GM23338 (cell line): ENCODE results near the gene MRLN.

Experiments
- CREB1 ChIP-seq: fragments of 250-450 bp; sonication (Bioruptor Pico); IDR thresholded peaks from 2 replicates; pipeline ENCODE4 v1.5.0; 2020; ENCODE audit warnings: low read depth, mild to moderate bottlenecking, moderate library complexity
- EZH2 ChIP-seq: fragments of 200-600 bp; sonication (generic); IDR thresholded peaks from one replicate; pipeline ENCODE4 v1.8.0; 2017; ENCODE audit warnings: antibody characterized with exemption, mild to moderate bottlenecking, low read depth; ENCODE audit not compliant: unreplicated experiment
- EZH2phosphoT487 ChIP-seq: fragments of 200-600 bp; sonication (generic); IDR thresholded peaks from one replicate; pipeline ENCODE4 v1.8.1; 2018; ENCODE audit warnings: antibody characterized with exemption; ENCODE audit not compliant: unreplicated experiment
- JUNB ChIP-seq: IDR thresholded peaks from one replicate; pipeline ENCODE4 v1.6.1; 2016; ENCODE audit warnings: antibody characterized with exemption; ENCODE audit not compliant: unreplicated experiment
- NANOG ChIP-seq: IDR thresholded peaks from 2 replicates; pipeline ENCODE4 v1.6.1; 2016; ENCODE audit warnings: antibody characterized with exemption, borderline replicate concordance
- POLR2AphosphoS5 ChIP-seq: IDR thresholded peaks from 2 replicates; pipeline ENCODE4 v1.6.1; 2016; ENCODE audit warnings: antibody characterized with exemption, low read depth
- STAT1 ChIP-seq: IDR thresholded peaks from one replicate; pipeline ENCODE4 v1.6.1; 2016; ENCODE audit warnings: antibody characterized with exemption; ENCODE audit not compliant: unreplicated experiment
- ZNF114 ChIP-seq: fragments of 250-450 bp; sonication (Bioruptor Pico); IDR thresholded peaks from 2 replicates; pipeline ENCODE4 v1.5.0; 2020; ENCODE audit warnings: mild to moderate bottlenecking, moderate library complexity
- ZNF331 ChIP-seq: fragments of 250-450 bp; sonication (Bioruptor Pico); IDR thresholded peaks from 2 replicates; pipeline ENCODE4 v1.5.0; 2020; ENCODE audit warnings: low read depth, mild to moderate bottlenecking, moderate library complexity
- TF ChIP-seq, protein P1 (sequence below): IDR thresholded peaks from one replicate; pipeline ENCODE4 v1.6.1; 2018; ENCODE audit warnings: antibody characterized with exemption; ENCODE audit not compliant: unreplicated experiment
- TF ChIP-seq, protein P2 (sequence below), 2 experiments: fragments of 200-600 bp in 1 of 2; sonication (generic) in 1 of 2; conservative IDR thresholded peaks; 2 replicates each; pipeline versions ENCODE4 v1.5.1 to v1.6.1; 2016 to 2017; ENCODE audit warnings: antibody characterized with exemption in 2 of 2, low read depth in 2 of 2, mild to moderate bottlenecking in 2 of 2, moderate library complexity in 1 of 2
- TF ChIP-seq, protein P3 (sequence below): IDR thresholded peaks from 2 replicates; pipeline ENCODE4 v1.6.1; 2016; ENCODE audit warnings: antibody characterized with exemption

DNA sequence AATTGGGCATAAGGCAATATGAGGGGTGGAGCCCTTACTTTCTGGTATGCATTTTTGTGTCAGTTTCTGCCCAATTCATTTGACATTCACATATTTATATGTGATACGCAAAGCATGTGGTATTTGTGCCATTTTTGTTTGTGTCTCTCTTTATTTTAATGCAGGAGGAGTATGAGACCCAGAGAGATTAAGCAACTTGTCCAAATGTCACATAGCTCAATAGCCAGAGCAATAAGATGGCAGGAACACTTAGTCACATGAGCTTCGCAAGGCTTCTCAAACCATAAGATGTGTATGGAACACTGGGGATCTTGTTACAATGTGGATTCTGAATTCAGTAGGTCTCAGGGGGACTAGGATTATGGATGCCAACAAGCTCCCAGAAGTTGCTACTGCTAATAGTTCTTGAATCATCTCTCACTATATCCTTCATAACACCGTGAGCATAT lies 19.2 kb downstream of the MRLN start:
- TF ChIP-seq, protein P1, sequence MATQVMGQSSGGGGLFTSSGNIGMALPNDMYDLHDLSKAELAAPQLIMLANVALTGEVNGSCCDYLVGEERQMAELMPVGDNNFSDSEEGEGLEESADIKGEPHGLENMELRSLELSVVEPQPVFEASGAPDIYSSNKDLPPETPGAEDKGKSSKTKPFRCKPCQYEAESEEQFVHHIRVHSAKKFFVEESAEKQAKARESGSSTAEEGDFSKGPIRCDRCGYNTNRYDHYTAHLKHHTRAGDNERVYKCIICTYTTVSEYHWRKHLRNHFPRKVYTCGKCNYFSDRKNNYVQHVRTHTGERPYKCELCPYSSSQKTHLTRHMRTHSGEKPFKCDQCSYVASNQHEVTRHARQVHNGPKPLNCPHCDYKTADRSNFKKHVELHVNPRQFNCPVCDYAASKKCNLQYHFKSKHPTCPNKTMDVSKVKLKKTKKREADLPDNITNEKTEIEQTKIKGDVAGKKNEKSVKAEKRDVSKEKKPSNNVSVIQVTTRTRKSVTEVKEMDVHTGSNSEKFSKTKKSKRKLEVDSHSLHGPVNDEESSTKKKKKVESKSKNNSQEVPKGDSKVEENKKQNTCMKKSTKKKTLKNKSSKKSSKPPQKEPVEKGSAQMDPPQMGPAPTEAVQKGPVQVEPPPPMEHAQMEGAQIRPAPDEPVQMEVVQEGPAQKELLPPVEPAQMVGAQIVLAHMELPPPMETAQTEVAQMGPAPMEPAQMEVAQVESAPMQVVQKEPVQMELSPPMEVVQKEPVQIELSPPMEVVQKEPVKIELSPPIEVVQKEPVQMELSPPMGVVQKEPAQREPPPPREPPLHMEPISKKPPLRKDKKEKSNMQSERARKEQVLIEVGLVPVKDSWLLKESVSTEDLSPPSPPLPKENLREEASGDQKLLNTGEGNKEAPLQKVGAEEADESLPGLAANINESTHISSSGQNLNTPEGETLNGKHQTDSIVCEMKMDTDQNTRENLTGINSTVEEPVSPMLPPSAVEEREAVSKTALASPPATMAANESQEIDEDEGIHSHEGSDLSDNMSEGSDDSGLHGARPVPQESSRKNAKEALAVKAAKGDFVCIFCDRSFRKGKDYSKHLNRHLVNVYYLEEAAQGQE = no peak
- TF ChIP-seq EZH2phosphoT487 = no peak
- TF ChIP-seq EZH2 = no peak
- TF ChIP-seq, protein P2, sequence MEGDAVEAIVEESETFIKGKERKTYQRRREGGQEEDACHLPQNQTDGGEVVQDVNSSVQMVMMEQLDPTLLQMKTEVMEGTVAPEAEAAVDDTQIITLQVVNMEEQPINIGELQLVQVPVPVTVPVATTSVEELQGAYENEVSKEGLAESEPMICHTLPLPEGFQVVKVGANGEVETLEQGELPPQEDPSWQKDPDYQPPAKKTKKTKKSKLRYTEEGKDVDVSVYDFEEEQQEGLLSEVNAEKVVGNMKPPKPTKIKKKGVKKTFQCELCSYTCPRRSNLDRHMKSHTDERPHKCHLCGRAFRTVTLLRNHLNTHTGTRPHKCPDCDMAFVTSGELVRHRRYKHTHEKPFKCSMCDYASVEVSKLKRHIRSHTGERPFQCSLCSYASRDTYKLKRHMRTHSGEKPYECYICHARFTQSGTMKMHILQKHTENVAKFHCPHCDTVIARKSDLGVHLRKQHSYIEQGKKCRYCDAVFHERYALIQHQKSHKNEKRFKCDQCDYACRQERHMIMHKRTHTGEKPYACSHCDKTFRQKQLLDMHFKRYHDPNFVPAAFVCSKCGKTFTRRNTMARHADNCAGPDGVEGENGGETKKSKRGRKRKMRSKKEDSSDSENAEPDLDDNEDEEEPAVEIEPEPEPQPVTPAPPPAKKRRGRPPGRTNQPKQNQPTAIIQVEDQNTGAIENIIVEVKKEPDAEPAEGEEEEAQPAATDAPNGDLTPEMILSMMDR (conservative IDR thresholded peaks at IDR 0.05; ENCODE audit: low read depth in 2 of 2) = no peak
- TF ChIP-seq, protein P3, sequence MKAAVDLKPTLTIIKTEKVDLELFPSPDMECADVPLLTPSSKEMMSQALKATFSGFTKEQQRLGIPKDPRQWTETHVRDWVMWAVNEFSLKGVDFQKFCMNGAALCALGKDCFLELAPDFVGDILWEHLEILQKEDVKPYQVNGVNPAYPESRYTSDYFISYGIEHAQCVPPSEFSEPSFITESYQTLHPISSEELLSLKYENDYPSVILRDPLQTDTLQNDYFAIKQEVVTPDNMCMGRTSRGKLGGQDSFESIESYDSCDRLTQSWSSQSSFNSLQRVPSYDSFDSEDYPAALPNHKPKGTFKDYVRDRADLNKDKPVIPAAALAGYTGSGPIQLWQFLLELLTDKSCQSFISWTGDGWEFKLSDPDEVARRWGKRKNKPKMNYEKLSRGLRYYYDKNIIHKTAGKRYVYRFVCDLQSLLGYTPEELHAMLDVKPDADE = no peak
- no peak for TF ChIP-seq CREB1 (CRISPR knock-in tag)
- TF ChIP-seq JUNB = no peak
- TF ChIP-seq ZNF114 (CRISPR knock-in tag) = no peak
- TF ChIP-seq POLR2AphosphoS5 = no peak
- TF ChIP-seq STAT1 = no peak
- TF ChIP-seq ZNF331 (CRISPR knock-in tag) = no peak
- no peak for TF ChIP-seq NANOG
